Hepatocyte (in vitro differentiated cells): ENCODE data around the gene PDE4D. TPM values are rescaled to one million over a fixed set of nuclear protein-coding genes. Genes with fewer than 3 reads are reported as not detected.

Experiments used
- DNase-seq: peaks from one replicate; pipeline ENCODE4 v3.0.0-alpha.2; 2016; ENCODE audit warnings: low spot score
- H2AFZ ChIP-seq: fragments of 200-600 bp; sonication (generic); 2 replicates; pipeline ENCODE4 v1.6.0; 2016; ENCODE audit warnings: antibody characterized with exemption, mild to moderate bottlenecking
- H3K27ac ChIP-seq: fragments of 200-600 bp; sonication (generic); 2 replicates; pipeline ENCODE4 v1.5.1; 2016; ENCODE audit warnings: mild to moderate bottlenecking
- H3K27me3 ChIP-seq: fragments of 200-600 bp; sonication (generic); 2 replicates; pipeline ENCODE4 v1.6.1; 2016
- H3K36me3 ChIP-seq: fragments of 200-600 bp; sonication (generic); replicated peaks from 2 replicates; pipeline ENCODE4 v1.5.1; 2016; ENCODE audit warnings: low read depth; ENCODE audit not compliant: insufficient read depth
- H3K4me1 ChIP-seq: fragments of 200-600 bp; sonication (generic); 2 replicates; pipeline ENCODE4 v1.5.1; 2016; ENCODE audit warnings: mild to moderate bottlenecking, moderate library complexity; ENCODE audit not compliant: insufficient read depth
- H3K4me2 ChIP-seq: fragments of 200-600 bp; sonication (generic); 2 replicates; pipeline ENCODE4 v1.6.0; 2016
- H3K4me3 ChIP-seq: fragments of 200-600 bp; sonication (generic); 2 replicates; pipeline ENCODE4 v1.5.1; 2016; ENCODE audit warnings: mild to moderate bottlenecking
- H3K79me2 ChIP-seq: fragments of 200-600 bp; sonication (generic); 2 replicates; pipeline ENCODE4 v1.6.0; 2017; ENCODE audit warnings: mild to moderate bottlenecking
- H3K9me2 ChIP-seq: fragments of 200-600 bp; sonication (generic); replicated peaks from 2 replicates; pipeline ENCODE4 v1.6.0; 2017; ENCODE audit warnings: mild to moderate bottlenecking; ENCODE audit not compliant: insufficient read depth
- H3K9me3 ChIP-seq: fragments of 200-600 bp; sonication (generic); 2 replicates; pipeline ENCODE4 v1.5.1; 2016; ENCODE audit warnings: low read depth, mild to moderate bottlenecking
- H4K20me1 ChIP-seq: fragments of 200-600 bp; sonication (generic); 2 replicates; pipeline ENCODE4 v1.6.0; 2016; ENCODE audit warnings: mild to moderate bottlenecking; ENCODE audit not compliant: insufficient read depth, poor library complexity, severe bottlenecking
- CTCF ChIP-seq: fragments of 200-600 bp; sonication (generic); IDR thresholded peaks from 2 replicates; pipeline ENCODE4 v1.5.1; 2016; ENCODE audit warnings: antibody characterized with exemption, mild to moderate bottlenecking; ENCODE audit not compliant: poor library complexity
- EZH2 ChIP-seq: fragments of 200-600 bp; sonication (generic); IDR thresholded peaks from 2 replicates; pipeline ENCODE4 v1.6.1; 2016; ENCODE audit warnings: antibody characterized with exemption, mild to moderate bottlenecking, borderline replicate concordance
- EZH2phosphoT487 ChIP-seq: fragments of 200-600 bp; sonication (generic); IDR thresholded peaks from one replicate; pipeline ENCODE4 v1.6.1; 2018; ENCODE audit warnings: antibody characterized with exemption, mild to moderate bottlenecking, low read depth, moderate library complexity; ENCODE audit not compliant: unreplicated experiment, severe bottlenecking
- WGBS: methylation state at CpG from one replicate; pipeline ENCODE4 v1.1.6; 2016; ENCODE audit warnings: low lambda C conversion rate; ENCODE audit errors: missing lambda C conversion rate; 5-methylcytosine and 5-hydroxymethylcytosine counted together
- polyA plus RNA-seq: library from polyadenylated mRNA; unstranded; fragments of >200 nt; fragmentation: Nextera tagmentation; extraction: Ambion mirVana; gene quantifications from 2 replicates; pipeline ENCODE4 v1.2.1, GENCODE V29; 2016
- total RNA-seq: library from RNA; depleted of rRNA; stranded (reverse); fragments of >200 nt; gene quantifications from 2 replicates; pipeline ENCODE4 v1.2.3, GENCODE V29; 2014

Gene PDE4D
- total and polyA plus RNA-seq, 2 experiments from 2014 or later: 14.5 to 45.2 TPM

DNA sequence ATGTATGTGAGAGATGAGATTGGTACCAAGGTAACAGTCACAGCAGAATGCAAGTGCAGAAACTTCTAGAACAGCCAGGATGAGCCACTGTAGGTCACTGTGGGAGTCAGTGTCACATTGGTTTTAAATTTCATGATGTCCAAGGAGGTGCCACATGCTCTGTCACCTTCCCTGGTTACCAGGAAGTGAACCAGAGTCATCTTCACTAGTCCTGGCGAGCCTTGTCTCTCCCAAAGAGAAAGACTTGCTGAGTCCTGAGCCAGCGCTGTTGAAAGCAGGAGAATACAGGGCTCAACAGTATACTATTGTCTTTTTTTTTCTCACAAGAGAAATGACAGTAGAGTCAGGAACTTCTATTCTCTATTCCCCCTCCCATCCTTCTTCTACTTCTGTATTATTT, 695.2 kb downstream of the PDE4D start:
- no peaks in the 10 kb centered on the region for H4K20me1 ChIP-seq
- no peak overlapping the region for H2AFZ ChIP-seq
- H3K4me2 ChIP-seq: no peak overlapping the region
- H3K4me1 ChIP-seq: no peaks in the 10 kb centered on the region
- 92% methylated on average over 2 of the region's 2 CpGs for WGBS
- no peak for DNase-seq
- H3K79me2 ChIP-seq: no peaks in the 10 kb centered on the region
- H3K27ac ChIP-seq: no peak overlapping the region
- TF ChIP-seq EZH2phosphoT487 (no peak), EZH2 (no peak), CTCF (no peak)
- no peaks in the 10 kb centered on the region for H3K9me3 ChIP-seq
- H3K4me3 ChIP-seq: no peak overlapping the region
- no peaks in the 10 kb centered on the region for H3K9me2 ChIP-seq
- H3K36me3 ChIP-seq: no peaks in the 10 kb centered on the region
- no peaks in the 10 kb centered on the region for H3K27me3 ChIP-seq

- Histone ChIP-seq H3K27me3 (no peaks in the 10 kb centered on the region), H3K4me1 (no peaks in the 10 kb centered on the region), H3K4me3 (no peak overlapping the region), H3K36me3 (no peaks in the 10 kb centered on the region), H2AFZ (no peak overlapping the region), H4K20me1 (no peaks in the 10 kb centered on the region), H3K79me2 (no peaks in the 10 kb centered on the region), H3K27ac (no peak overlapping the region), H3K4me2 (no peak overlapping the region), H3K9me2 (no peaks in the 10 kb centered on the region), H3K9me3 (no peaks in the 10 kb centered on the region)
- 64% methylated on average over 4 of the region's 4 CpGs for WGBS
- TF ChIP-seq CTCF (no peak), EZH2phosphoT487 (no peak), EZH2 (no peak)
- DNase-seq: no peak
These were observed 695.6 kb downstream of the PDE4D start for GRCh38 chr5:59197911-59198310.

- Histone ChIP-seq H3K4me3 (no peak overlapping the region), H3K4me1 (no peaks in the 10 kb centered on the region), H3K4me2 (no peak overlapping the region), H3K9me2 (no peaks in the 10 kb centered on the region), H4K20me1 (no peaks in the 10 kb centered on the region), H3K36me3 (no peaks in the 10 kb centered on the region), H3K27ac (peak overlapping the region; percentile 64), H3K27me3 (no peaks in the 10 kb centered on the region), H3K79me2 (no peaks in the 10 kb centered on the region), H3K9me3 (no peaks in the 10 kb centered on the region), H2AFZ (no peak overlapping the region)
- WGBS: 75% methylated on average over 3 of the region's 3 CpGs
- TF ChIP-seq EZH2: no peak
- no peak for TF ChIP-seq EZH2phosphoT487
- TF ChIP-seq CTCF: no peak
- peak; percentile 69 for DNase-seq
These were observed 699.8 kb downstream of the PDE4D start for GRCh38 chr5:59193616-59194319.
